ENCODE results near the gene PLSCR5.

Gene PLSCR5

GRCh38 chr3:146546366-146546965 is 58.7 kb downstream of the PLSCR5 start:
- Histone ChIP-seq H3K4me3 (no peak overlapping the region), H3K27ac (no peak overlapping the region)
- DNase-seq (ENCODE audit: low spot score) = no peak
- no peak for TF ChIP-seq CTCF (IDR thresholded peaks at IDR 0.05)

GRCh38 chr3:146544929-146545528 is 60.1 kb downstream of the PLSCR5 start:
- peak overlapping the region; percentile 77 for H3K4me3 ChIP-seq
- no peak for TF ChIP-seq CTCF (IDR thresholded peaks at IDR 0.05)
- peak overlapping the region; percentile 95 to 97 for H3K27ac ChIP-seq
- no peak for DNase-seq (ENCODE audit: low spot score)

GRCh38 chr3:146544002-146544928 is 60.9 kb downstream of the PLSCR5 start, which contains the start of gene PLSCR1:
Gene PLSCR1 (minus strand): TSS chr3:146544607. CDS start chr3:146536552, 8,055 bp downstream.
- DNase-seq (ENCODE audit: low spot score) = peak; percentile 97
- TF ChIP-seq CTCF (IDR thresholded peaks at IDR 0.05) = no peak
- Histone ChIP-seq H3K27ac (peak within 1 kb of the TSS; percentile 95 to 97), H3K4me3 (peak within 1 kb of the TSS; percentile 77)

GRCh38 chr3:146543461-146544001 is 61.6 kb downstream of the PLSCR5 start:
- peak overlapping the region; percentile 77 for H3K4me3 ChIP-seq
- DNase-seq (ENCODE audit: low spot score) = no peak
- no peak for TF ChIP-seq CTCF (IDR thresholded peaks at IDR 0.05)
- H3K27ac ChIP-seq = peak overlapping the region; percentile 95 to 97

GRCh38 chr3:146542978-146543377 is 62.2 kb downstream of the PLSCR5 start:
- peak overlapping the region; percentile 77 for H3K4me3 ChIP-seq
- DNase-seq (ENCODE audit: low spot score) = no peak
- TF ChIP-seq CTCF (IDR thresholded peaks at IDR 0.05) = no peak
- peak overlapping the region; percentile 95 to 97 for H3K27ac ChIP-seq

- Histone ChIP-seq H3K4me3 (peak overlapping the region; percentile 77), H3K27ac (peak overlapping the region in 1 of 2 donors; percentile 46)
- TF ChIP-seq CTCF (IDR thresholded peaks at IDR 0.05) = no peak
- no peak for DNase-seq (ENCODE audit: low spot score)
These were observed 63.0 kb downstream of the PLSCR5 start for GRCh38 chr3:146542179-146542578.
